Cardiac fibroblast (primary cell): ENCODE results near the gene CACNA1D.
"Not testable (repeated sequence)": the region's sequence is repeated elsewhere in the genome, so short reads cannot be mapped to it uniquely, and the experiment has no call there.

Experiments
- DNase-seq, 2 donors: peaks; one replicate each; pipeline versions ENCODE4 v3.0.0 to v3.0.0-alpha.2; 2010; ENCODE audit warnings: low read depth in 2 of 2
- H3K4me3 ChIP-seq, 2 donors: replicated peaks in 1 of 2; 1 replicate in 1 of 2; 2 replicates in 1 of 2; pipeline ENCODE4 v1.5.1; 2011; ENCODE audit warnings: low read depth in 2 of 2, low read length in 2 of 2, mild to moderate bottlenecking in 2 of 2, moderate library complexity in 1 of 2
- TF ChIP-seq, protein P1 (sequence below): IDR thresholded peaks from one replicate; pipeline ENCODE4 v1.5.1; 2011; ENCODE audit warnings: low read depth, mild to moderate bottlenecking, low read length, inconsistent platforms

Gene CACNA1D

DNA sequence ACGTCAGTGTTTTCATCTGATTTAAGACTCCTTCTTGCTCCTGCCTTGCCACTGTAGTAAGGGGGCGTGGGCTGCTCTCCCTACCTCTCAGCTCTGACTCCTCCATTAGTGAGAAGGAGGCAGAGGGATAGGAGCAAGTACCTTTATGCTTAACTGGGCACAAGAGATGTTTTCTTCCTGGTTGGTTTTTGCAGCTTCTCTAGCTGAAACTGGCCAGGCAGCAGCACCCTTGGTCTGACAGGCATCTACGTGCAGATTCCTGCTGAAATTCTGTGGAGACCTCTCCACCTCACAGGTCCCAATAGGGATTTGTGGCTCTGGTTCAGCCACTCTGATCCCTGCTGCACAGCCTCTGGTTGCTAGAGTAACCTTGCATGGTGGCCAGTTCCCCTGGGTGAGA lies 132.5 kb downstream of the CACNA1D start:
- no peak for DNase-seq

DNA sequence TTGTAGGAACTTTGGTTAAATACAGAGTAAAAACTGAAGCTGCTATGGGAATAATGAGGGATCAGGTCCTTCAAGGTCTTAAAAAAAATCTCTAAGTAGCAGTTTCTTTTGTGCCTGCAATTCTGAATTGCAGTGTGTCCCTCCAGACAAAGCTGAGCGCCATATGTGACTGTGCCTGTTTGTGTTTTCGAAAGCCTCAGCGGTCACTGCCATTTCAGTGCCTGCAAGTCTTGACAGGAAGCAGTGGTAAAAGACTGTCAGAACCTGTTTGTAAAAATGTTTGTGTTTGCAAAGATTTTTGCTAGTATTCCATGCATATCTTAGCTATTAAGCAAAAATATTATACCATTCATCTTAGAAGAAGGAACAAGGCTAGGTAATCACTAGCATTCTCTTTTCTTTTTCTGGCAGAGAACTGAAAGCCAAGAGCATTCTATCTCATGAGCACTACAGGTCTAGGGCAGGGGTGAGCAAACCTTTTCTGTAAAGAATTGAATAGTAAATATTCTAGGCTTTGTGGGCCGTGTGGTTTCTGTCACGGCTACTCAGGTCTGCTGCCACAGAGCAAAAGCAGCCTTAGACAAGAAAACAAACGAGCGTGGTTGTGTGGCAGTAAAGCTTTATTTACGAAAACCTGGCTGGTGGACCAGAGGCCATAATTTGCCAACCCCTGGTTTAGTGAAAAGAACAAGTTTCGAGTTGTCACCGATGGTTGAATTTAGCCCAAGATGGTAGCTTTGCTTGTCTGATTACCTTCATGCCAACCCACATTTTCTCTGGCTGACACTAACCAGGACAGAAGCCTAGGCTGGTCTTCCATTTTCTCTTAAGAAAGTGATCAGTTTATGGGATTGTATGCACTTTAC lies 134.4 kb downstream of the CACNA1D start:
- H3K4me3 ChIP-seq: no peak overlapping the region
- no peak for DNase-seq
- TF ChIP-seq, protein P1, sequence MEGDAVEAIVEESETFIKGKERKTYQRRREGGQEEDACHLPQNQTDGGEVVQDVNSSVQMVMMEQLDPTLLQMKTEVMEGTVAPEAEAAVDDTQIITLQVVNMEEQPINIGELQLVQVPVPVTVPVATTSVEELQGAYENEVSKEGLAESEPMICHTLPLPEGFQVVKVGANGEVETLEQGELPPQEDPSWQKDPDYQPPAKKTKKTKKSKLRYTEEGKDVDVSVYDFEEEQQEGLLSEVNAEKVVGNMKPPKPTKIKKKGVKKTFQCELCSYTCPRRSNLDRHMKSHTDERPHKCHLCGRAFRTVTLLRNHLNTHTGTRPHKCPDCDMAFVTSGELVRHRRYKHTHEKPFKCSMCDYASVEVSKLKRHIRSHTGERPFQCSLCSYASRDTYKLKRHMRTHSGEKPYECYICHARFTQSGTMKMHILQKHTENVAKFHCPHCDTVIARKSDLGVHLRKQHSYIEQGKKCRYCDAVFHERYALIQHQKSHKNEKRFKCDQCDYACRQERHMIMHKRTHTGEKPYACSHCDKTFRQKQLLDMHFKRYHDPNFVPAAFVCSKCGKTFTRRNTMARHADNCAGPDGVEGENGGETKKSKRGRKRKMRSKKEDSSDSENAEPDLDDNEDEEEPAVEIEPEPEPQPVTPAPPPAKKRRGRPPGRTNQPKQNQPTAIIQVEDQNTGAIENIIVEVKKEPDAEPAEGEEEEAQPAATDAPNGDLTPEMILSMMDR: no peak

More for the DNA sequence above, 132.5 kb downstream of the CACNA1D start:
- no peak overlapping the region for H3K4me3 ChIP-seq
- TF ChIP-seq, protein P1: no peak

DNA sequence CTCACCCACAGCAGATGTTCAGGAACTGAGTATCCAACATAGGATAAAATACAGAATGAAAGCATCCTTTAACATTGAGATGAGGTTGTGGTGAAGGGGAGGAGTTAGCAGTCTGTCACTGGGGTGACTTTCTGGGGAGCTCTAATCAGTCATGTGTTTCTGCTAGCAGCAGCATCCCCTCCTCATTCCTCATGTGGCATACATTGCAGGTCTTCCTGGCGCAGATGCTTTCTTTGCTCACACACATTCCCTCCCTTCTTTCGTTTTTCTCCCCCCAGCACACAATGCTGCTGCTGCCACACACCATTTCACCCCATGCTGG lies 135.0 kb downstream of the CACNA1D start:
- H3K4me3 ChIP-seq: no peak overlapping the region
- DNase-seq: no peak
- TF ChIP-seq, protein P1: no peak

DNA sequence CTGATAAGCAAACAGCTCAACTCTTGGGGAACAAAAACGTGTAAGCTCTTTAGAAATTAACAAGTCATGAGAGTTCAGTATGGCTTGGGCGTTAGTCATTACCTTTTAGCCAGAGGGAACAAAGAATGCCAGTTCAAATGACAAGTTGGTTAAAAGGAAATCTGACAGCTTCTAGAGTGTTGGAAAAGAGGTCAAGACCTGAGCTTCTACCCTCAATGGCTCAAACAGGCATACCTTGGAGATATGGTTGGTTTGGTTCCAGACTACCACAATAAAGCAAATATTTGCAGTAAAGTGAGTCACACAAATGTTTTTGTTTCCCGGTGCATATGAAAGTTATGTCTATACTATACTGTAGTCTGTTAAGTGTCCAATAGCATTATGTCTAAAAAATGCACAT lies 136.1 kb downstream of the CACNA1D start:
- TF ChIP-seq, protein P1: no peak
- DNase-seq: no peak
- no peak overlapping the region for H3K4me3 ChIP-seq

DNA sequence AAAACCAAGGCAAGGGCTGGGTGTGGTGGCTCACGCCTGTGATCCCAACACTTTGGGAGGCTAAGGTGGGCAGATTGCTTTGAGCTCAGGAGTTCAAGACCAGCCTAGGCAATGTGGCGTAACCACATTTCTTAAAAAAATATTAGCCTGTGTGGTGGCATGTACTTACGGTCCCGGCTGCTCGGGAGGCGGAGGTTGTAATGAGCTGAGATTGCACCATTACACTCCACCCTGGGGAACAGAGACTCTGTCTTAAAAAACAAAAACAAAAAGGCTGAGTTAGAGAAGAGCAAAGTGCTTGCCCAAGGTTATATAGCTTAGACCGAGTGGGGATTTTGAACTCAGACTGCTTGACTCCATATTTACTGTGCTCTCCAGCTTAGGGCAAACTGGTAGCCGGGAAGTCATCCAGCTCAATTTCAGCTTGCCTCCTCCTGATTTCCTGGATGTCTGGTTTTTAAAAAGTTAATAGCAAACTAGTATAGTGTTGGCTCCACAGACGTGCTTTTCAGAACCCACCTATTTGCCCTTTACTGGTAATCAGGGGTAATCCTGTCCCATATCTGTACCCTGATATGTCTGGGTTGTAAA lies 138.9 kb downstream of the CACNA1D start:
- DNase-seq: no peak
- no peak overlapping the region for H3K4me3 ChIP-seq
- TF ChIP-seq, protein P1: no peak

DNA sequence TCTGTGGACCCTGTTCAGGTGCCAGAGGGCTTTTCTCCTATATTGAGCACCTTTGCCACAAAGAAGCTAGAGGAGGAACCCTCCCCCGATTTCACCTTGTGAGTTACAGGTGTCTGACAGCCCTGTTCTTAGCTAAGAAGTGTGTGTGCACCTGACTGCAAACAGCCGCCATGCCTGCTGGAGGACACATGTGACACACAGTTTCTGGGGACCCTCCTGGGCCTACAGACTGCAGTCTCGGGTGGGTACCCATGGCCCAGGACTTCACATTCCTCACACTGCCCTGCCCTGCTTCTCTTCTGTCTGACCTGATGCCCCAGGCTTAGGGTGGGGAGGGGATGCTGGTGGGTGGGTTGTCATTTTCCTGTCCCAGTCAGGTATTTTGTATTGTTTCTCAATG lies 140.6 kb downstream of the CACNA1D start:
- no peak for DNase-seq
- TF ChIP-seq, protein P1: no peak
- H3K4me3 ChIP-seq: no peak overlapping the region

DNA sequence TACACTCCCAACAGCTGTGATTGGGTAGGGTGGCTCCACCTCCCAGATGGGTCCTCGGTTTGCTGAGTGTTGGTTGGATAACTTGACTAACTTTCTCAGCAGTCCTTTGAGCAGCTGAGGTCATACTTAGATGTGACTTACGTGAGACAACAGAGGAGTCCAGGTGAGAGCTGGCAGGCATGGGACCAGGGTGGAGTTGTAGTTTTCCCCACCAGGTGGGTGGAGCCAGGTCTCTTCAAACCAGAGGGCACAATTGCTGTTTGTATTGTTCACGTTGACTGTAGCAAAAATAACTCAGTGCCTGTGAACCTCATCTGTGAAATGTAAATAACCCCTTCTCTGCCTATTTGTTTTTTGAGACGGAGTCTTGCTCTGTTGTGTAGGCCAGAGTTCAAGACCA lies 144.4 kb downstream of the CACNA1D start:
- not testable (repeated sequence) for H3K4me3 ChIP-seq, DNase-seq
